Psoas muscle (tissue), 8 donors: ENCODE data around the gene PIP5K1B. TPM values are rescaled to one million over a fixed set of nuclear protein-coding genes. Genes with fewer than 3 reads are reported as not detected.

Experiments
- ATAC-seq, 4 donors: fragments of 200-7000 bp; cut with Tn5 transposase; one replicate each; pipeline ENCODE4 v1.9.1; 2020; ENCODE audit warnings: moderate library complexity in 3 of 4, mild to moderate bottlenecking in 2 of 4
- DNase-seq, 2 donors: peaks; one replicate each; pipeline ENCODE4 v3.0.0-alpha.2; 2020
- H3K27ac ChIP-seq: fragments of 200-600 bp; one replicate; pipeline ENCODE4 v1.8.0; 2022
- H3K27me3 ChIP-seq, 3 donors: fragments of 200-600 bp in 1 of 3; one replicate each; pipeline versions ENCODE4 v1.6.1 to v1.8.0; 2013 to 2022; ENCODE audit warnings: low read length in 2 of 3, mild to moderate bottlenecking in 2 of 3, moderate library complexity in 1 of 3; ENCODE audit not compliant: insufficient read depth in 3 of 3
- H3K36me3 ChIP-seq, 2 donors: fragments of 200-600 bp in 1 of 2; one replicate each; pipeline versions ENCODE4 v1.6.1 to v1.8.0; 2013 to 2022; ENCODE audit warnings: low read depth in 1 of 2, mild to moderate bottlenecking in 1 of 2, moderate library complexity in 1 of 2; ENCODE audit not compliant: insufficient read depth in 1 of 2
- H3K4me1 ChIP-seq: fragments of 200-600 bp; one replicate; pipeline ENCODE4 v1.8.0; 2022
- H3K4me3 ChIP-seq: fragments of 200-600 bp; one replicate; pipeline ENCODE4 v1.8.0; 2022; ENCODE audit warnings: mild to moderate bottlenecking
- H3K9me3 ChIP-seq: fragments of 200-600 bp; one replicate; pipeline ENCODE4 v1.8.0; 2022
- WGBS, 3 donors: extraction: QIAGEN DNeasy Blood & Tissue Kit; methylation state at CpG; one replicate each; pipeline versions ENCODE4 v1.1.6 to v1.1.7; 2013; 5-methylcytosine and 5-hydroxymethylcytosine counted together
- intact Hi-C, 2 donors: fragments of 100-400 bp; cut with DNase I; formaldehyde crosslinking; loops; one replicate each; pipeline versions ENCODE4 v1.11.0 to v1.14.2; 2022
- polyA plus RNA-seq, 3 donors: library from polyadenylated mRNA; stranded (reverse); fragments of 200-250 nt; gene quantifications; one replicate each; pipeline ENCODE4 v1.2.3, GENCODE V29; 2013
- total RNA-seq, 4 donors: library from RNA; stranded (reverse); fragmentation: NEBNext Ultra II Directional in 2 of 4; extraction: Animal tissue kit (Norgen Biotek cat#: 25700) in 2 of 4; gene quantifications; one replicate each; pipeline versions ENCODE4 v1.2.1 to v1.2.4, GENCODE V29; 2021 to 2023
- TF ChIP-seq, protein P1 (sequence below): fragments of 200-600 bp; IDR thresholded peaks from one replicate; pipeline ENCODE4 v1.8.0; 2022; ENCODE audit warnings: antibody characterized with exemption
- donor health status: healthy with polysubstance abuse.
- donor health status: DM: no; HTN: no; CAD: no; lungs with moderate emphysema.
- donor health status: Bipolar disorder and iron deficiency.
- donor health status: healthy.
- donor health status: DM: yes; HTN: yes; CAD: no.
- donor health status: DM: no; HTN: no; CAD: no.
- donor health status: DM: no; HTN: no; CAD: no.
- donor health status: DM: yes; HTN: yes; CAD: no.

The PIP5K1B gene
- total and polyA plus RNA-seq, 7 donors: 0.48 to 2.5 (median 1.7) TPM

DNA sequence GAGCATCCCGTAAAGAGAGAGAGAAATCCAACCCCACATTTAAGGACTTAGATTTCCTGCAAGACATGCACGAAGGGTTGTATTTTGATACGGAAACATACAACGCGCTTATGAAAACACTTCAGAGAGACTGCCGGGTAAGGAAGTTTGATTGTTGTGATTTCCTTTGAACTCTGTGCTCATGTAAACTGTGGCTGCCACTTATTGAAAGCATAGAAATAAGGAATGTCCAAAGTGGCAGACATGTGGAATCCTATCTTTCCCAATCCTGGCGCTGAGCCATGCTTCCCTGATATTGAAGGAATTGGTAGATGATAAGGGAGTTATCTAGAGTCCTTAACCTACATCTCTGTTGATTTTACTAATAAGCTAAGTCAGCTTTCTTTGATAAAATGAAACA, 189.5 kb downstream of the PIP5K1B start:
- Histone ChIP-seq H3K4me3 (no peak overlapping the region), H3K36me3 (no peaks in the 10 kb centered on the region), H3K27ac (no peak overlapping the region), H3K27me3 (no peaks in the 10 kb centered on the region), H3K9me3 (no peaks in the 10 kb centered on the region), H3K4me1 (no peaks in the 10 kb centered on the region)
- ATAC-seq (no peak), DNase-seq (no peak)
- TF ChIP-seq, protein P1, sequence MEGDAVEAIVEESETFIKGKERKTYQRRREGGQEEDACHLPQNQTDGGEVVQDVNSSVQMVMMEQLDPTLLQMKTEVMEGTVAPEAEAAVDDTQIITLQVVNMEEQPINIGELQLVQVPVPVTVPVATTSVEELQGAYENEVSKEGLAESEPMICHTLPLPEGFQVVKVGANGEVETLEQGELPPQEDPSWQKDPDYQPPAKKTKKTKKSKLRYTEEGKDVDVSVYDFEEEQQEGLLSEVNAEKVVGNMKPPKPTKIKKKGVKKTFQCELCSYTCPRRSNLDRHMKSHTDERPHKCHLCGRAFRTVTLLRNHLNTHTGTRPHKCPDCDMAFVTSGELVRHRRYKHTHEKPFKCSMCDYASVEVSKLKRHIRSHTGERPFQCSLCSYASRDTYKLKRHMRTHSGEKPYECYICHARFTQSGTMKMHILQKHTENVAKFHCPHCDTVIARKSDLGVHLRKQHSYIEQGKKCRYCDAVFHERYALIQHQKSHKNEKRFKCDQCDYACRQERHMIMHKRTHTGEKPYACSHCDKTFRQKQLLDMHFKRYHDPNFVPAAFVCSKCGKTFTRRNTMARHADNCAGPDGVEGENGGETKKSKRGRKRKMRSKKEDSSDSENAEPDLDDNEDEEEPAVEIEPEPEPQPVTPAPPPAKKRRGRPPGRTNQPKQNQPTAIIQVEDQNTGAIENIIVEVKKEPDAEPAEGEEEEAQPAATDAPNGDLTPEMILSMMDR: no peak
- intact Hi-C loops: loop anchor here (10.0 kb wide), 3 partner anchors 60 to 110 kb away; a partner anchor contains a TSS
- WGBS, 3 donors: 30 to 41% (median 41%) methylated on average over 7 of the region's 7 CpGs

- Histone ChIP-seq H3K27me3 (no peaks in the 10 kb centered on the region), H3K36me3 (no peaks in the 10 kb centered on the region), H3K4me1 (no peaks in the 10 kb centered on the region), H3K27ac (no peak overlapping the region), H3K4me3 (no peak overlapping the region), H3K9me3 (no peaks in the 10 kb centered on the region)
- DNase-seq (no peak), ATAC-seq (no peak)
- TF ChIP-seq, protein P1: no peak
- intact Hi-C loops: loop anchor here (10.0 kb wide), 3 partner anchors 59 to 111 kb away; a partner anchor contains a TSS
- WGBS, 3 donors: 41 to 52% (median 44%) methylated on average over 6 of the region's 6 CpGs
These were observed 190.9 kb downstream of the PIP5K1B start for GRCh38 chr9:68895741-68896478.

DNA sequence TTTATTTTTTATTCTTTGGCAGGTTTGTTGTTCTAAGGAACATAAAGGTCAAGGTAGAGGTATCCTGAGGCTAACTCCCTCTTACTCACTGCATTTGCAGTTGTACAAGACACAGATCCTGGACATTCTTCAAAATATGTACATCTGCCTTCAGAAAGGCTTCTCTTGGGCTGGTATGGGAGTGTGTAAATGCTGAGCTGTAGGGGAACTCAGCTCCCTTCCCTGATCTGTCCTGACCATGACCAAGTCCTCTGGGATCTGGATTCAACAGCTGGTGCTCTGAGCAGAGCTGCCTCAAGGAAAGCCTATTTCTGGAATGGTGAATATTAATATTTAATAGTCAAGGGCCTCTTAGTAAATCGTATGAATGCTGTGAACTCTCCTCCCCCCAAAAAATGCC, 191.4 kb downstream of the PIP5K1B start:
- Histone ChIP-seq H3K27me3 (no peaks in the 10 kb centered on the region), H3K9me3 (no peaks in the 10 kb centered on the region), H3K4me3 (no peak overlapping the region), H3K36me3 (no peaks in the 10 kb centered on the region), H3K27ac (no peak overlapping the region), H3K4me1 (no peaks in the 10 kb centered on the region)
- ATAC-seq (peak in 1 of 4 donors; percentile 37), DNase-seq (no peak)
- intact Hi-C loops: loop anchor here (10.0 kb wide), 3 partner anchors 58 to 112 kb away; a partner anchor contains a TSS
- TF ChIP-seq, protein P1: no peak
- WGBS, 3 donors: 13 to 20% (median 19%) methylated on average over 1 of the region's 1 CpG

DNA sequence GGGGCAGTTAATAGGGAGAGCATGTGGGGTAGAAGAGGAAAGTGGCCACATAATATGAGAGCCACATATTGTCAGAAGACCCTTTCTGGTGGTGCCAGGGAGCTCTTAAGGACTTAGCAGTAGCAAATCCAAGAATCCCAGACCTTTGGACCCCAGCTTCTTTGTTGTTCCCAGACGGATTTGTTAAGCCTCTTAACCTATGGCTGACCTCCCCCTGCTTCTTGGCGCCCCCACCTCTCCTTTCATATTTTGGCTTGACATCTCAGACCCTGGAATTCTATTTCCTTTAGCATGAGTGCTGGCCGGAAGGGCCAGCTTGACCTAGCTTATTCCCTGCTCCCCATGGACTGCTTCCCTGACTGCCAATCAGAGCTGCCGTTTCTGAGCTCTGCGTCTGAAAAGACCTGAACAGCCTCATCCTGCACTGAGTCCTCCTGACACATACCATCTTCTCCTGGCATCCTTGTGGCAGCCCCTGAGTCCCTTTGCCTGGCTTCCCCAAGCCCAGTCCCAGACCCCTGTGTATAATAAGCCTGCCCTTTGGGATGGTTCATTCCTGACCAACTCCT, 192.6 kb downstream of the PIP5K1B start:
- intact Hi-C loops: loop anchor here (10.0 kb wide), 3 partner anchors 57 to 113 kb away; a partner anchor contains a TSS
- Histone ChIP-seq H3K27ac (no peak overlapping the region), H3K36me3 (no peaks in the 10 kb centered on the region), H3K4me3 (no peak overlapping the region), H3K4me1 (no peaks in the 10 kb centered on the region), H3K27me3 (no peaks in the 10 kb centered on the region), H3K9me3 (no peaks in the 10 kb centered on the region)
- WGBS, 3 donors: 11 to 28% (median 22%) methylated on average over 5 of the region's 5 CpGs
- TF ChIP-seq, protein P1: no peak
- ATAC-seq (no peak), DNase-seq (no peak)
